Fibroblast of lung (primary cell): ENCODE results near the gene ERFL. TPM values are rescaled to one million over a fixed set of nuclear protein-coding genes. Genes with fewer than 3 reads are reported as not detected.

Experiments
- DNase-seq, 2 donors: peaks; one replicate each; pipeline versions ENCODE4 v3.0.0 to v3.0.0-alpha.2; 2010; ENCODE audit warnings: low read depth in 2 of 2
- H2AFZ ChIP-seq: 2 replicates; pipeline ENCODE4 v1.5.1; 2012; ENCODE audit warnings: low read length, control low read depth, inconsistent platforms
- H3K27ac ChIP-seq: 2 replicates; pipeline ENCODE4 v1.5.1; 2011; ENCODE audit warnings: low read length, control low read depth; ENCODE audit not compliant: insufficient read depth
- H3K27me3 ChIP-seq: 2 replicates; pipeline ENCODE4 v1.5.1; 2011; ENCODE audit warnings: mild to moderate bottlenecking, low read length; ENCODE audit not compliant: control insufficient read depth, insufficient read depth
- H3K36me3 ChIP-seq: 2 replicates; pipeline ENCODE4 v1.5.1; 2011; ENCODE audit warnings: low read length; ENCODE audit not compliant: control insufficient read depth, insufficient read depth
- H3K4me1 ChIP-seq: 2 replicates; pipeline ENCODE4 v1.5.1; 2011; ENCODE audit warnings: low read length; ENCODE audit not compliant: control insufficient read depth, insufficient read depth; ENCODE audit errors: extremely low read depth
- H3K4me2 ChIP-seq: 2 replicates; pipeline ENCODE4 v1.5.1; 2011; ENCODE audit warnings: low read length, control low read depth; ENCODE audit not compliant: insufficient read depth; ENCODE audit errors: extremely low read depth
- H3K4me3 ChIP-seq, 4 experiments: fragments of 200-600 bp in 1 of 4; sonication (generic) in 1 of 4; replicated peaks in 1 of 4; 2 replicates each; pipeline ENCODE4 v1.5.1; 2011 to 2016; ENCODE audit warnings: low read length in 4 of 4, low read depth in 3 of 4, mild to moderate bottlenecking in 3 of 4, control low read depth in 2 of 4, inconsistent platforms in 1 of 4, mixed read lengths in 1 of 4; ENCODE audit not compliant: insufficient read depth in 1 of 4; ENCODE audit errors: control extremely low read depth in 1 of 4
- H3K79me2 ChIP-seq: 2 replicates; pipeline ENCODE4 v1.5.1; 2012; ENCODE audit warnings: mild to moderate bottlenecking, low read length, inconsistent platforms; ENCODE audit not compliant: control insufficient read depth, insufficient read depth
- H3K9ac ChIP-seq: 2 replicates; pipeline ENCODE4 v1.5.1; 2011; ENCODE audit warnings: mild to moderate bottlenecking, low read length, control low read depth; ENCODE audit not compliant: insufficient read depth
- H3K9me3 ChIP-seq: 2 replicates; pipeline ENCODE4 v1.5.1; 2012; ENCODE audit warnings: low read depth, low read length; ENCODE audit not compliant: control insufficient read depth, insufficient read depth
- H4K20me1 ChIP-seq: 2 replicates; pipeline ENCODE4 v1.5.1; 2011; ENCODE audit warnings: low read length; ENCODE audit not compliant: control insufficient read depth, insufficient read depth; ENCODE audit errors: extremely low read depth
- EZH2 ChIP-seq: IDR thresholded peaks from 2 replicates; pipeline ENCODE4 v1.5.1; 2012; ENCODE audit warnings: low read length, control low read depth, mild to moderate bottlenecking; ENCODE audit errors: missing control alignments
- polyA minus RNA-seq: library from RNA; depleted of rRNA, polyadenylated mRNA; stranded (reverse); fragments of >200 nt; gene quantifications from 2 replicates; pipeline ENCODE4 v1.2.3, GENCODE V29; 2011; ENCODE audit warnings: low replicate concordance
- polyA plus RNA-seq, 2 donors: library from polyadenylated mRNA; depleted of rRNA in 1 of 2; stranded (reverse) in 1 of 2; unstranded in 1 of 2; fragments of >200 nt; gene quantifications; 2 replicates each; pipeline ENCODE4 v1.2.1, GENCODE V29; 2011 to 2012; ENCODE audit warnings: missing spikeins in 1 of 2
- total RNA-seq: library from RNA; depleted of rRNA; stranded (reverse); fragments of >200 nt; gene quantifications from 2 replicates; pipeline ENCODE4 v1.2.1, GENCODE V29; 2014
- TF ChIP-seq, protein P1 (sequence below), 2 donors: IDR thresholded peaks in 1 of 2; conservative IDR thresholded peaks in 1 of 2; 1 replicate in 1 of 2; 2 replicates in 1 of 2; pipeline ENCODE4 v1.5.1; 2011 to 2012; ENCODE audit warnings: low read length in 2 of 2, control low read depth in 1 of 2, inconsistent platforms in 1 of 2, low read depth in 1 of 2, mild to moderate bottlenecking in 1 of 2

The ERFL gene
- total RNA-seq (under 0.01 TPM in 2 replicates), polyA plus RNA-seq (0.03 TPM in 1 of 2 replicates, not detected in the other), polyA minus RNA-seq (not detected in 2 replicates)
- polyA plus RNA-seq (2012) = not detected in 2 replicates

DNA sequence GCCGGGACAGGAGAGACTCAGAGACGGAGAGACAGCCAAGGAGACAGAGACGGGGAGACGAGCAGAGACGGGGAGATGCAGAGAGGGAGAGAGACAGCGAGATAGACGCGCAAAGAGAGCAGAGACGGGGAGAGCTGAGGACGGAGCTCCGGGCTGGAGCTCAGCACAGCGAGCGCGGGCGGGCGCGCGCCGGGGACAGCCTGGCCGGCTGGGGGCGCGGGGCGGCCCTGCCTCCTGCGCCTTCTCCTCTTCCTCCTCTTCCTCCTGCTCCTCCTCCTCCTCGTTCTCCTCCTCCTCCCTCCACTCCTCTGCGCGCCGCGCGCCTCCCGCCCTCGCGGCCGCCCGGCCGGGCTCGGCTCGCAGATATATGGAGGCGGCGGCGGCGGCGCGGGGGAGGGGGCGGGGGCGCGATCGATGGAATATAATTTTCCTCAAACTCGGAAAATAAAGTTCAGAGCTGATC lies at the start of gene ERFL:
Gene ERFL (minus strand): TSS at position 229 of the 463 bp plus-strand sequence. CDS start 15,530 bp downstream, outside the sequence.
- H3K36me3 ChIP-seq = no peaks in the 10 kb centered on the region
- no peaks in the 10 kb centered on the region for H3K9me3 ChIP-seq
- H4K20me1 ChIP-seq = no peaks in the 10 kb centered on the region
- no peaks in the 10 kb centered on the region for H3K79me2 ChIP-seq
- H3K4me2 ChIP-seq = peak within 1 kb of the TSS; percentile 59
- TF ChIP-seq EZH2 = no peak
- TF ChIP-seq, protein P1, sequence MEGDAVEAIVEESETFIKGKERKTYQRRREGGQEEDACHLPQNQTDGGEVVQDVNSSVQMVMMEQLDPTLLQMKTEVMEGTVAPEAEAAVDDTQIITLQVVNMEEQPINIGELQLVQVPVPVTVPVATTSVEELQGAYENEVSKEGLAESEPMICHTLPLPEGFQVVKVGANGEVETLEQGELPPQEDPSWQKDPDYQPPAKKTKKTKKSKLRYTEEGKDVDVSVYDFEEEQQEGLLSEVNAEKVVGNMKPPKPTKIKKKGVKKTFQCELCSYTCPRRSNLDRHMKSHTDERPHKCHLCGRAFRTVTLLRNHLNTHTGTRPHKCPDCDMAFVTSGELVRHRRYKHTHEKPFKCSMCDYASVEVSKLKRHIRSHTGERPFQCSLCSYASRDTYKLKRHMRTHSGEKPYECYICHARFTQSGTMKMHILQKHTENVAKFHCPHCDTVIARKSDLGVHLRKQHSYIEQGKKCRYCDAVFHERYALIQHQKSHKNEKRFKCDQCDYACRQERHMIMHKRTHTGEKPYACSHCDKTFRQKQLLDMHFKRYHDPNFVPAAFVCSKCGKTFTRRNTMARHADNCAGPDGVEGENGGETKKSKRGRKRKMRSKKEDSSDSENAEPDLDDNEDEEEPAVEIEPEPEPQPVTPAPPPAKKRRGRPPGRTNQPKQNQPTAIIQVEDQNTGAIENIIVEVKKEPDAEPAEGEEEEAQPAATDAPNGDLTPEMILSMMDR (conservative IDR thresholded peaks at IDR 0.05 in 1 of 2, IDR thresholded peaks at IDR 0.05 in 1 of 2; ENCODE audit: low read depth in 1 of 2, low read length in 2 of 2) = no peak
- H3K4me3 ChIP-seq = peak within 1 kb of the TSS in 3 of 4 experiments; percentile 26 to 42 (median 37)
- peak within 1 kb of the TSS; percentile 26 for H2AFZ ChIP-seq
- no peak within 1 kb of the TSS for H3K27ac ChIP-seq
- no peak within 1 kb of the TSS for H3K9ac ChIP-seq
- peaks cover 65% of the 10 kb centered on the region for H3K27me3 ChIP-seq
- peaks cover 5% of the 10 kb centered on the region for H3K4me1 ChIP-seq
- DNase-seq = no peak

DNA sequence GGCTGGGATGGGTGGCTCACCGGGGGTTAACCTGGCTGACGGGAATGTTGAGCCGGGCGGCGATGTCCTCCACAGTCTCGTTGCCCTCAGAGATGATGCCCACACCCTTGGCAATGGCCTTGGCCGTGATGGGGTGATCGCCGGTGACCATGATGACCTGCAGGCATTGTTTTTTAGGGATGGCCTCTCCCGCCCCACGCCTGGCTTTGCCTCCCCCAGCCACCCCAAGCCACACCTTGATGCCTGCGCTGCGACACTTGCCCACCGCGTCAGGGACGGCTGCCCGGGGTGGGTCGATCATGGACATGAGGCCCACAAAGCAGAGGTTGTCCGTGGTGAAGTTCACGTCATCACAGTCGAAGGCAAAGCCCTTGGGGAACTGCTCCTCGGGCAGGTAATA lies 49.7 kb upstream of the ERFL start:
- DNase-seq = no peak
- H3K4me1 ChIP-seq = no peaks in the 10 kb centered on the region
- H3K79me2 ChIP-seq = no peaks in the 10 kb centered on the region
- H3K36me3 ChIP-seq = no peaks in the 10 kb centered on the region
- H3K9ac ChIP-seq = no peak overlapping the region
- H3K27ac ChIP-seq = no peak overlapping the region
- H4K20me1 ChIP-seq = no peaks in the 10 kb centered on the region
- no peak overlapping the region for H2AFZ ChIP-seq
- TF ChIP-seq, protein P1 (conservative IDR thresholded peaks at IDR 0.05 in 1 of 2, IDR thresholded peaks at IDR 0.05 in 1 of 2; ENCODE audit: low read depth in 1 of 2, low read length in 2 of 2) = no peak
- no peak for TF ChIP-seq EZH2
- H3K4me2 ChIP-seq = no peak overlapping the region
- no peaks in the 10 kb centered on the region for H3K9me3 ChIP-seq
- H3K4me3 ChIP-seq = no peak overlapping the region
- no peaks in the 10 kb centered on the region for H3K27me3 ChIP-seq

DNA sequence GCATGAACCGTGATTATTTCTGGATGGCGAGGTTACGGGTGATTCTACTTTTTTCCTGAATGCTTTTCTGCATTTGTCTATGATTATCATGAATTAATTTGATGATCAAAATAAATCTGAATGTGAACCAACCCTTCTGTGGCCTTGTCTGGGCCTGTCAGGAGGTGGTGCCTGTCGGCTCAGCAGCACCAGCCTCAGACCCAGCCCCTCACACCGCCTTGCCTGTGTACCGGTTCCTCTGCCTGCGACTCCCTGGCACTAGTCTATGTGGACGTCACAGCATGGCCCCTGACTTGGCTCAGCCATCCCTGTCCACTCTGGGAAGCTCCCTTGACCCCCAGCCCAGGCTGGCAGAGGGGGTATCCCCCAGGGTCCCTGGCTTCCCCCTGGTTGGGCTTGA lies 46.4 kb upstream of the ERFL start:
- H3K9ac ChIP-seq = no peak overlapping the region
- H3K4me2 ChIP-seq = no peak overlapping the region
- H3K27ac ChIP-seq = no peak overlapping the region
- H3K4me1 ChIP-seq = no peaks in the 10 kb centered on the region
- no peak for DNase-seq
- H3K9me3 ChIP-seq = no peaks in the 10 kb centered on the region
- no peaks in the 10 kb centered on the region for H3K36me3 ChIP-seq
- TF ChIP-seq, protein P1 (conservative IDR thresholded peaks at IDR 0.05 in 1 of 2, IDR thresholded peaks at IDR 0.05 in 1 of 2; ENCODE audit: low read depth in 1 of 2, low read length in 2 of 2) = no peak
- TF ChIP-seq EZH2 = no peak
- H4K20me1 ChIP-seq = no peaks in the 10 kb centered on the region
- no peak overlapping the region for H3K4me3 ChIP-seq
- no peak overlapping the region for H2AFZ ChIP-seq
- no peaks in the 10 kb centered on the region for H3K27me3 ChIP-seq
- no peaks in the 10 kb centered on the region for H3K79me2 ChIP-seq
